CD4-positive, alpha-beta T cell treated with Interleukin-6 for 4 hours (primary cell): Measurements from ENCODE around the gene IGFBP7.

Experiments used
- DNase-seq: peaks from one replicate; pipeline ENCODE4 v3.0.0-alpha.2; 2020; ENCODE audit warnings: mixed read lengths

IGFBP7 gene

GRCh38 chr4:57034520-57034919 is 75.7 kb downstream of the IGFBP7 start:
- no peak for DNase-seq

DNA sequence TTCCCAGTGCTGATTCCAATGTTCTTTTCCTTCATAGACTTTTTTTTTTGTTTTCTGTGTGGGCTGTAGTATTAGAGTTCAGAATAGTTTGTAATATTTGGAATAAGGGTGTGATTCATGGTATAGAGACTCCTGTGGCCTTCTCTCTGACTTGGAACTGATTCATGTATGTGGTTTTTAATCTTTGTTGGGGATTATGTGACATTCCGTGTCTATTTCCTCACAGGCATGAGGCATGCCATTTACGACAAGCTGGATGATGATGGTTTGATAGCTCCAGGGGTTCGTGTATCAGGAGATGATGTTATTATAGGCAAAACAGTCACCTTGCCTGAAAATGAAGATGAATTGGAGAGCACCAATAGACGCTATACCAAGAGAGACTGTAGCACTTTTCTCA is 87.1 kb downstream of the IGFBP7 start:
- DNase-seq = no peak

GRCh38 chr4:57020467-57021101 is 89.6 kb downstream of the IGFBP7 start:
- no peak for DNase-seq

DNA sequence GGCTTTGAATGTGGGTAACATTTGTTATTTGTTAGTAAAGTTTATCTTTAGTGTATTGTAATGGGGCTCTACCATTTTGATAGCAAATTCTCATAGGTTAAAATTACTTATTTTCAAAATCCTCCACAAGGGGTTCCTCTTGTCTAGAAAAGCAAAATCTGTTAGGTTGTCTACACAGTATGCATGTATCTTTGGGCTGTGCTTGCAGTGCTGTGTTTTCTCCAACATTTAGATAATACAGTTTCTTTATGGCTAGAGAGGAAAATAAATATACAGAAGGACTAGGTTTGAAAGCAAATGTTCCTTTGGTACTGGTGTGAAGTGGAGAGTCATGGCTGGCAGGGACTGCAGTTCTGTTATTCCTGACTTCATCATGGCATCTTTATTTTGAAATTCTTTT is 91.2 kb downstream of the IGFBP7 start:
- no peak for DNase-seq

DNA sequence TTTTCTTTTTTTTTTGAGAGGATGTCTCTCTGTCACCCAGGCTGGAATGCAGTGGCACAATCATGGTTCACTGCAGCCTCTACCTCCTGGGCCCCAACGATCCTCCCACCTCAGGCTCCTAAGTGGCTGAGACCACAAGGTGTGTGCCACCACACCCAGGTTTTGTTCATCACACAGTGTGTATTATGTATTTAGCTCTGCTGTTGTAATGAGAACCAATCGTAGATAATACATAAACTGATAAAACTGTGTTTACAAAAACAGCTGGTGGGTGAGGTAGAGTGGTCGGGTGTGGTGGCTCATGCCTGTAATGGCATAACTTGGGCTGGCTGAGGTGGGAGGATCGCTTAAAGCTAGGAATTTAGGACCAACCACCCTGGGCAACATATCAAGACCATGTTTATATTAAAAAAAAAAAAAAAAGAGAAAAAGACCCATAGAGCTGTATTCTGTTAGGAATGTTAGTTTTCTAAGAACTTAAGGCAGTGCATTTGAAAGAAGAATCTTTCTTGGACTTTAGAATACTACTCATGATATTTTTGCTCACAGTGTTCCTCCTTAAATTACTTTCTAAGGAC is 96.6 kb downstream of the IGFBP7 start:
- DNase-seq = no peak

GRCh38 chr4:56999751-57000150 is 110.4 kb downstream of the IGFBP7 start:
- no peak for DNase-seq

- DNase-seq = no peak
Measured at GRCh38 chr4:56995525-56995924, 114.7 kb downstream of the IGFBP7 start.

DNA sequence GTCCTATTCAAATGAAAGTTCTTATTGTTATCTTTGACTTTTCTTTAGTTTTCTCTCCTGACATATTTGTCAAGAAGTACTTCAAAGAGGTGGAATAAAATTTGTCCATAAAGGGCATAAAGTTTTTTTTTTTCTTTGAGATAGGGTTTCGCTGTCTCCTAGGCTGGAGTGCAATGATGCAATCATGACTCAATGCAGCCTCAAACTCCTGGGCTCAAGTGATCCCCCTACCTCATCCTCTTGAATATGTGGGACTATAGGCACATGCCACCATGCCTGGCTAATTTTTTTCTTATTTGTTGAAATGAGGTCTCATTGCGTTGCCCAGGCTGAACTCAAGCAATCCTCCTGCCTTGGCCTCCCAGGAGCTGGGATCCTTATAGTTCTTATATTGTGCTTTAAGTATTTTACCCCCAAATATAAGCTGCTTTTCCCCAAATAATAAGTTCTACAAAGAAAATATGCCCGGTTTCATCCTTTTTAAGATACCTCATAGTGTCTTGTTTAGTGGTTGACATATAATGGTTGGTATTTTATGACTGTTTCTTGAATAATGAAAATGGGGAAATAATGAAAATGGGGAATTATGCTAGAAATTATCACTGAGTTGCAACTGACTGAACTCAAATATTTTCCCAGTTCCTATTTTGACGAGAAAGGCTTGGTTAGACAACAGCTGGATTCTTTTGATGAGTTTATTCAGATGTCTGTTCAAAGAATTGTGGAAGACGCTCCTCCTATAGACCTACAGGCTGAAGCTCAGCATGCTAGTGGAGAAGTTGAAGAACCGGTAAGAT is 119.9 kb downstream of the IGFBP7 start:
- no peak for DNase-seq

DNA sequence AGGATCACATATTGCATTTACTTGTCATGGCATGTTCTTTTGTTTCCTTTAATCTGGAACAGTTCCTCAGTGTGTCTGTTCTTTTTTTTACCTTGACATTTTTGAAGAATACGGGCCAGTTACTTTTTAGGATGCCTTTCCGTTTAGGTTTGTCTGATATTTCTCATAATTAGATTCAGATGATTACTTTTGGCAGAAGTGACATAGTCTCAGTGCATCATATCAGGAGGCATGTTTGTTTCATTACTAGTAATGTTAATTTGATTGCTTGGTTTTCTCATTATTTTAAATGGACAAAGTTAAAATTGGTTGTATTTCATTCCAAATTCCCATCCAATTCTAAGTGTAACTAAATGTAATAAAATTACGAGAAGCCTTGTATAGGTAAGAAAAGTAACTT is 123.2 kb downstream of the IGFBP7 start:
- no peak for DNase-seq

DNA sequence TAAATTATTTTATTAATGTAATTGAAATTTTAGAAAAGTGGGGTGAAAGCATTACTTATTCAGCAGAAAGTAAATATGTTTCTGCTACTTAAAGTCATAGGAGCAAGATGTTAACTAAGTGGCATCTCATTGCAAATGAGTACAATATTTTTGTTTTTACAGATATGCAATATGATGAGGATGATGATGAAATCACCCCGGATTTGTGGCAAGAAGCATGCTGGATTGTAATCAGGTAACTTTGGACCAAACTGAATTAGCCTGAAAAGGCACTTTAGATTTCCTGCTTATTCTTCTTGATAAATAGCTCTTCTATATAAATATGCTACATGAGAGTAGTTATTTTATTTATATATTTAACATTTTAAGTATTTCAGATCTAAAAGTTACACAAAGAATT is 124.0 kb downstream of the IGFBP7 start:
- DNase-seq = no peak

DNA sequence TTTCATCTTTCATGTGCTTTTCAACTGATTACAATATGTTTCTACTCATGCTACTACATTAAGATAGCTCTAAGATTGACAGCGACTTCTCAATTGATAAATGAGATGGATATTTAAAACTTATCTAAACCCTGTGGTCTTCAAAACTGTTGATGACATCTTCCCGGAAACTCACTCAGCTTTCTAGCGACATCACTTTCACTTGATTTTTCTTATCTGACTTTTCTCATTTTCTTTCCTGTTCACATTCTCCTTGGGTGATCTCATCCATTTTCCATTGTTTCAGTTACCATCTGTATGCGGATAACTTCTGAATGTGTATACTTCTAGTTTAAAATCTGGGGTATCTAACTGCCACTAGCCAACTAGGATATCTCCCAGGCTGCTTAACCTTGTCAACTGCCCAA is 128.4 kb downstream of the IGFBP7 start:
- DNase-seq = no peak
